Measurements from ENCODE around the gene EN2.

Gene EN2

GRCh38 chr7:155453296-155454182 lies 4.4 kb upstream of the EN2 start:
- no peak for TF ChIP-seq CTCF (IDR thresholded peaks at IDR 0.05)
- peaks cover 0 to 64% (median 53%) of the 10 kb centered on the region in 4 donors for H3K4me1 ChIP-seq
- H3K36me3 ChIP-seq, result no peaks in the 10 kb centered on the region
- H3K27ac ChIP-seq, result no peak overlapping the region
- intact Hi-C loops (cut with DNase I; ENCODE audit: low total_unique reads), result no loop called here
- no peak for DNase-seq
- H3K27me3 ChIP-seq, result peaks cover 6 to 96% of the 10 kb centered on the region in 2 donors
- no peaks in the 10 kb centered on the region for H3K9me3 ChIP-seq
- peak overlapping the region in 1 of 2 donors; percentile 16 for H3K4me3 ChIP-seq

GRCh38 chr7:155454183-155455112 lies 3.5 kb upstream of the EN2 start:
- peaks cover 0 to 64% (median 53%) of the 10 kb centered on the region in 4 donors for H3K4me1 ChIP-seq
- no peak for DNase-seq
- intact Hi-C loops (cut with DNase I; ENCODE audit: low total_unique reads), result loop anchor here (5.0 kb wide), 1 partner anchor 387 kb away; no protein-coding TSS in a partner anchor
- no peak overlapping the region for H3K27ac ChIP-seq
- no peaks in the 10 kb centered on the region for H3K36me3 ChIP-seq
- no peaks in the 10 kb centered on the region for H3K9me3 ChIP-seq
- no peak for TF ChIP-seq CTCF (IDR thresholded peaks at IDR 0.05)
- H3K27me3 ChIP-seq, result peaks cover 0 to 96% of the 10 kb centered on the region in 2 donors
- H3K4me3 ChIP-seq, result peak overlapping the region in 1 of 2 donors; percentile 16

GRCh38 chr7:155455132-155455693 lies 2.7 kb upstream of the EN2 start:
- Histone ChIP-seq H3K36me3 (no peaks in the 10 kb centered on the region), H3K27me3 (peaks cover 0 to 96% of the 10 kb centered on the region in 2 donors), H3K27ac (no peak overlapping the region), H3K4me1 (peaks cover 0 to 62% (median 50%) of the 10 kb centered on the region in 4 donors), H3K9me3 (no peaks in the 10 kb centered on the region), H3K4me3 (no peak overlapping the region)
- no peak for TF ChIP-seq CTCF (IDR thresholded peaks at IDR 0.05)
- no peak for DNase-seq
- intact Hi-C loops (cut with DNase I; ENCODE audit: low total_unique reads), result loop anchor here (5.0 kb wide), 1 partner anchor 388 kb away; no protein-coding TSS in a partner anchor

GRCh38 chr7:155455776-155456737 lies 1.9 kb upstream of the EN2 start:
- Histone ChIP-seq H3K4me3 (peak overlapping the region; percentile 45), H3K36me3 (no peaks in the 10 kb centered on the region), H3K9me3 (no peaks in the 10 kb centered on the region), H3K27ac (no peak overlapping the region), H3K4me1 (peaks cover 0 to 56% (median 47%) of the 10 kb centered on the region in 4 donors), H3K27me3 (peaks cover 0 to 96% of the 10 kb centered on the region in 2 donors)
- DNase-seq, result no peak
- intact Hi-C loops (cut with DNase I; ENCODE audit: low total_unique reads), result loop anchor here (5.0 kb wide), 1 partner anchor 389 kb away; no protein-coding TSS in a partner anchor
- no peak for TF ChIP-seq CTCF (IDR thresholded peaks at IDR 0.05)
